ENCODE results near the gene NBEA.

The NBEA gene

GRCh38 chr13:35474496-35475211 is 532.6 kb downstream of the NBEA start:
- no peak for DNase-seq (ENCODE audit: low read depth in 2 of 2)

GRCh38 chr13:35475212-35475959 is 533.3 kb downstream of the NBEA start:
- no peak for DNase-seq (ENCODE audit: low read depth in 2 of 2)

GRCh38 chr13:35475960-35476943 is 534.2 kb downstream of the NBEA start, which contains the start of gene MAB21L1:
Gene MAB21L1 (minus strand): TSS chr13:35476689. CDS start chr13:35476138, 551 bp downstream.
- no peak for DNase-seq (ENCODE audit: low read depth in 2 of 2)

- no peak for DNase-seq (ENCODE audit: low read depth in 2 of 2)
Observed at GRCh38 chr13:35477386-35477946, 535.4 kb downstream of the NBEA start.

- DNase-seq (ENCODE audit: low read depth in 2 of 2): no peak
Observed at GRCh38 chr13:35478271-35479037, 536.4 kb downstream of the NBEA start.

- no peak for DNase-seq (ENCODE audit: low read depth in 2 of 2)
Observed at GRCh38 chr13:35479038-35479492, 537.0 kb downstream of the NBEA start.

GRCh38 chr13:35479706-35480105 is 537.6 kb downstream of the NBEA start:
- DNase-seq (ENCODE audit: low read depth in 2 of 2): no peak

GRCh38 chr13:35480346-35480745 is 538.3 kb downstream of the NBEA start:
- no peak for DNase-seq (ENCODE audit: low read depth in 2 of 2)

GRCh38 chr13:35481777-35482176 is 539.7 kb downstream of the NBEA start:
- DNase-seq (ENCODE audit: low read depth in 2 of 2): no peak

GRCh38 chr13:35482527-35482926 is 540.5 kb downstream of the NBEA start:
- DNase-seq (ENCODE audit: low read depth in 2 of 2): no peak

- DNase-seq (ENCODE audit: low read depth in 2 of 2): no peak
Observed at GRCh38 chr13:35483761-35484160, 541.7 kb downstream of the NBEA start.

- no peak for DNase-seq (ENCODE audit: low read depth in 2 of 2)
Observed at GRCh38 chr13:35484384-35484783, 542.3 kb downstream of the NBEA start.

- DNase-seq (ENCODE audit: low read depth in 2 of 2): no peak
Observed at GRCh38 chr13:35485424-35485823, 543.4 kb downstream of the NBEA start.

- DNase-seq (ENCODE audit: low read depth in 2 of 2): no peak
Observed at GRCh38 chr13:35489050-35489449, 547.0 kb downstream of the NBEA start.

GRCh38 chr13:35496006-35496405 is 553.9 kb downstream of the NBEA start:
- DNase-seq (ENCODE audit: low read depth in 2 of 2): no peak

- no peak for DNase-seq (ENCODE audit: low read depth in 2 of 2)
Observed at GRCh38 chr13:35496761-35497386, 554.8 kb downstream of the NBEA start.

GRCh38 chr13:35498231-35498630 is 556.2 kb downstream of the NBEA start:
- DNase-seq (ENCODE audit: low read depth in 2 of 2): no peak

- DNase-seq (ENCODE audit: low read depth in 2 of 2): no peak
Observed at GRCh38 chr13:35499196-35499662, 557.2 kb downstream of the NBEA start.

- DNase-seq (ENCODE audit: low read depth in 2 of 2): no peak
Observed at GRCh38 chr13:35499676-35500075, 557.6 kb downstream of the NBEA start.

GRCh38 chr13:35500144-35500543 is 558.1 kb downstream of the NBEA start:
- DNase-seq (ENCODE audit: low read depth in 2 of 2): no peak
